ENCODE data around the gene EZR.

The EZR gene

DNA sequence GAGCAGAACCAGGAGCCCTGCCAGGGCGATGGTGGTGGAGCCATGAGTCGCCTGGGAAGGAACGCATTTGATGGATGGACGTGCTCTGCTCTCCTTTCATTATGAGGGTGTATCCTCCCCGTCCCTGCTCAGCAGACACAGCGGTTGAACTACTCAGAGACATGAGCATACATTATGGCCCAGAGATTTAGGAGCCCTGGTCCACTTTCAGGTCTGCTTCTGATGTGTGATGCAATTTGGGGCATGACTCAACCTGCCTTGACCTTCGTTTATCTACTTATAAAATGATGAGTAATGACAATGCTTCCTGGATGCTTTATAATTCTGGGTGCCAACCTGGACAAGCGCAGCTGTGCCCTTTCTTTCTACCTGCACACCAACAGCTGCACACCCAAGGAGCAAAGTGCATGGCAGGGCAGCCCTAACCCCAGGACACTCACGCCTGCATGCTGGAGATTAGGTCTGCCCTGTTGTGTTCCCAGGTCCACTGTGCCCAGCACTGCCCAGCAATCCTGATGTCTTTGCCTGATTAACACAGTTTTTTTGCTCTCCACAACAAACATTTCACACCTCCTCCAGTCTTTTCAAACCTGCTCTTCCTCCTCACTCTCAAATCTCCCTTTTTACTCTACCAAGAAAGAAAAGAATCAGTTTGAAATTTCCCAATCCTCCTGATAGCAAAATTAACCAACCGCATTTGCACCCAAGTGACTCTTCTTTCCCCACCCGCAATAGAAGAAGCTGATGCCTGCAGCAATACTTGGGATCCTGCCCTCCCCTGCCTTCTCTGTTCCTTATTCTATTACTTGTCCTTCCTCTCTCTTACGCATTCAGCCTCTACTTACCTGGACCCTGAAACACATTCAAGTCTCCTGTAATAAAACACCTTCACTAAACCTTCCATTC, 81.2 kb downstream of the EZR start:
- in situ Hi-C loops (cut with MboI; ENCODE audit: low sequenced_read_pairs) = no loop called here

DNA sequence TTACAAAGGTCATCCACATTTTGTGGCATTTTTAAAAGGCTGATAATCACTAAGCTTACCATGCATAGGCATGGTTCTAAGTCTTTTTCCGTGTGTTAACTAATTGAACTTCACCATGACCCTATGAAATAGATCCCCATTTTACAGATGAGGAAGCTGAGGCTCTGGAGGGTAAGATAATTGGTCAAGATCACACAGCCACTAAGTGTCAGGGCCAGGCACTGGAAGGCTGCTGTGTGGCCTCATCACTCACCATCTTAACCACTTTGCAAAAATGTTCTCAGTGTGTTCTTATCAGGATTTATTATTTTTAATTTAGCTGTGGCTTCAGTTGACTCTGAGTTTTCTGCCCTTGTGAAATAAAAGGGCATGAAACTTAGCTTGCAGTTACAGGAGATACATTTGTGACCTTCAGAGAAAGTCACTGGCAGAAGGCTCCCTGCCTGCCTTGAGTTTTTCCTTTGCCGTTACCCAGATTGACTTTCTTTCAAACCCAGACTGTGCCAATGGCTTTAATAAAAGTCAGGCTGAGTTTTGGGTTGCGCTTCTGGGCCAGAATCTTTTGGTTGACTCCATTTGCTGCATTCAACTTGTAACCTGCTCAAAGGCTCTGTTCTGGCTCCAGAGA, 82.0 kb downstream of the EZR start:
- in situ Hi-C loops (cut with MboI; ENCODE audit: low sequenced_read_pairs) = no loop called here

GRCh38 chr6:158735009-158735408, 84.2 kb downstream of the EZR start:
- in situ Hi-C loops (cut with MboI; ENCODE audit: low sequenced_read_pairs) = no loop called here

GRCh38 chr6:158730541-158730907, 88.6 kb downstream of the EZR start:
- in situ Hi-C loops (cut with MboI; ENCODE audit: low sequenced_read_pairs) = no loop called here

- in situ Hi-C loops (cut with MboI; ENCODE audit: low sequenced_read_pairs) = no loop called here
These were observed 89.1 kb downstream of the EZR start for GRCh38 chr6:158729906-158730540.

GRCh38 chr6:158725704-158726103, 93.5 kb downstream of the EZR start:
- in situ Hi-C loops (cut with MboI; ENCODE audit: low sequenced_read_pairs) = no loop called here

GRCh38 chr6:158722176-158722729, 96.9 kb downstream of the EZR start:
- in situ Hi-C loops (cut with MboI; ENCODE audit: low sequenced_read_pairs) = no loop called here

GRCh38 chr6:158718461-158719046, 100.6 kb downstream of the EZR start:
- in situ Hi-C loops (cut with MboI; ENCODE audit: low sequenced_read_pairs) = no loop called here

DNA sequence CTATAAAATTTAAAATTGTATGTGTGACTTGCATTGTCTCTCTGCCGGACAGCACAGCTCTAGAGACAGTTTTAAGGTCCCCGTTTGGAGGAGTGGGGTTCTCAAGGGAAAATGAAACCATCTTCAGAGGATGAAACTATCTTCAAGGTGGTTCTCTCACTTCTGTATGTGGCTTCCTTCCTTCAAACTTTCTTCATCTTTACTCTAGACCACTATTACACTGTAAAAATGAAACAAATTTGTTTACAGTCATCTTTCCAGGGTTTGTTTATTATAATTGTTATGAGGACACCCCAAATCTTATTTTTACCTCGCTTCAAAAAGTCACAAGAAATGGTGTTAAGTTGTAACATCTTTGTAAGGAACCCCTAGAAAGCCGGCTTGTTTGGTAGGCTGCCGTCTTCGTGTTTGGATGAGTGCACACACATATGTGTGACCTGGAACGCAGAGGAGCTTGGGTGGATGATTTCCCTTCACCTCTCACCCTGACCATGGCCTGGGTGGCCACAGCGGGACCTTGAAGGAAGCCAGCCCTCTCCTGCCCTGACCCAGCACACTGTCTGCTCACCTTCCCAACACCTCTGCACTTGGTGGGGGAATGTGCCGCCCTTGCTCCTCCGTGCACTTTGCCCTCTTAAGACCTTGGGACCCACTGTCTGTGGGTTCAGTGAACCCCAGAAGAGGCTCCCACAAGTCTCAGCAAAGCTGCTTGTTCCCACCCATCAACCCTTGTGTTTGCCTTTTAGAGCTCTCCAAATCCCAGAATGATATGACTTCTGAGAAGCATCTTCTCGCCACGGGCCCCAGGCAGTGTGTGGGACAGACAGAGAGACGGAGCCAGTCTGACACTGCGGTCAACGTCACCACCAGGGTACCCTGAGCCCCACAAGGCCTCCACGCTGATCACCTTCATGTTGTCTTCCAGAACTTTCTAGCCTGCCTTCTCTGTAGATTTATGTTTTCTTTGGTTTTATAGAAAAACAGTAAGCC, 101.5 kb downstream of the EZR start:
- in situ Hi-C loops (cut with MboI; ENCODE audit: low sequenced_read_pairs) = no loop called here

All from HL-60/S4 treated with phorbol 12-myristate 13-acetate at 8.2 ng/mL for 4 days and 3 days (cell line).